T-helper 17 cell (primary cell): ENCODE measurements around the gene IGSF21. TPM values are rescaled to one million over a fixed set of nuclear protein-coding genes. Genes with fewer than 3 reads are reported as not detected.

Source experiments
- ATAC-seq: fragments of 150-1000 bp; cut with Tn5 transposase; 2 replicates; pipeline ENCODE4 v1.10.0; 2021; ENCODE audit warnings: mild to moderate bottlenecking, moderate library complexity
- DNase-seq, 3 donors: peaks; one replicate each; pipeline versions ENCODE4 v3.0.0 to v3.0.0-alpha.2; 2020 to 2021
- H3K9me3 ChIP-seq: one replicate; pipeline ENCODE4 v1.7.0; 2013; ENCODE audit warnings: low read length, mild to moderate bottlenecking; ENCODE audit not compliant: control insufficient read depth, poor library complexity, severe bottlenecking
- H3K27ac Mint-ChIP-seq: one replicate; pipeline ENCODE4 v1.8.0; 2022; ENCODE audit warnings: mild to moderate bottlenecking, moderate library complexity, mixed read lengths
- H3K27me3 Mint-ChIP-seq: one replicate; pipeline ENCODE4 v1.8.0; 2022; ENCODE audit warnings: mixed read lengths
- H3K36me3 Mint-ChIP-seq: one replicate; pipeline ENCODE4 v1.8.0; 2022; ENCODE audit warnings: low read depth, mixed read lengths
- H3K4me1 Mint-ChIP-seq: one replicate; pipeline ENCODE4 v1.8.0; 2022; ENCODE audit warnings: mild to moderate bottlenecking, mixed read lengths
- H3K4me3 Mint-ChIP-seq: one replicate; pipeline ENCODE4 v1.8.0; 2022; ENCODE audit warnings: mild to moderate bottlenecking, moderate library complexity, mixed read lengths
- total RNA-seq, 4 donors: library from RNA in 2 of 4; stranded (reverse) in 2 of 4; gene quantifications; one replicate each; pipeline ENCODE4 v1.2.3 and lab custom pipeline; 2022 to 2026

The IGSF21 gene
- total RNA-seq, 2 donors from 2014 or later, result not detected

GRCh38 chr1:18170444-18170843 is 62.8 kb downstream of the IGSF21 start:
- Mint-ChIP-seq H3K36me3 (no peaks in the 10 kb centered on the region), H3K27ac (no peak overlapping the region), H3K4me3 (no peak overlapping the region), H3K4me1 (peaks cover 3% of the 10 kb centered on the region), H3K27me3 (peaks cover 59% of the 10 kb centered on the region)
- DNase-seq (no peak), ATAC-seq (no peak)
- no peaks in the 10 kb centered on the region for H3K9me3 ChIP-seq

DNA sequence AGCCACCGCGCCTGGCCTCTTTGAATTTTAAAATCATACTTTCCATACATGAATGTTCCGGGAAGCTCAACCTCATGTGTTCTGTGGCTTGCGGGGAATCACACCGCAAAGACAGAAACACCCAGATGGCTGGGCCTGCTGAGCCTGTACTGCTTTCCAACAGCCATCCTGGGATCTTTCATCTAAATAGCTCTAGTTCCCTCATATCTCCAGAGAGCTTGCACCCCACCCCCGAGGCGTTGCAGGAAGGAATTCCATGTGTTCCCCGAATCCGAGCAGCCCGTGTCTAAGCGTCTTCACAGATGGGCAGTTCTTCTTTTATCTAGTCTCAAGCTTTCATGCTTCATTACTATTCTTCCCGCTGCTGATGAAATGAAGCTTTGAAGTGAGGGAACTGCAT is 66.4 kb downstream of the IGSF21 start:
- Mint-ChIP-seq H3K27ac (no peak overlapping the region), H3K4me3 (no peak overlapping the region), H3K27me3 (peaks cover 50% of the 10 kb centered on the region), H3K4me1 (no peaks in the 10 kb centered on the region), H3K36me3 (no peaks in the 10 kb centered on the region)
- no peak for DNase-seq
- no peak for ATAC-seq
- H3K9me3 ChIP-seq, result no peaks in the 10 kb centered on the region

DNA sequence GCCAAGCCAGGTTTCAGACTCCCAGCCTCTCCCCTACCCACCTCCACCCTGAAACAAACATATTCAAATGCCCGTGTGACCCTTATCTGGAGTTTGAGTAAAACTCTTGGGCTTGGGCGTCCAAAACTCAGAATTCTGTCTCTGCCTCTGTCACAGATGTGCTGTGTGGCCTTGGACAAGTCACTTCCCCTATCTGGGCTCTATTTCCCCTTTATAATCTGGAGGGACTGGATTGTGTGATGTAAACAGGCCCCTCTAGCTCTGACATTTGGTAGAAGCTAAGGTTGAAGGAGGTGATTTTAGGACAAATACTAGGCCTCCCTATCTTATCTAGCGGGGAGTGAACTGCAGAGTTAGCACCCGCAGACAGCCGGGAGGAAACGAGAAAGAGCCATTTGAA is 67.5 kb downstream of the IGSF21 start:
- Mint-ChIP-seq H3K36me3 (no peaks in the 10 kb centered on the region), H3K27me3 (peaks cover 49% of the 10 kb centered on the region), H3K4me1 (no peaks in the 10 kb centered on the region), H3K27ac (no peak overlapping the region), H3K4me3 (no peak overlapping the region)
- H3K9me3 ChIP-seq, result no peaks in the 10 kb centered on the region
- ATAC-seq (no peak), DNase-seq (no peak)

GRCh38 chr1:18175530-18176377 is 68.2 kb downstream of the IGSF21 start:
- no peaks in the 10 kb centered on the region for H3K9me3 ChIP-seq
- no peak overlapping the region for H3K27ac Mint-ChIP-seq
- no peak overlapping the region for H3K4me3 Mint-ChIP-seq
- DNase-seq (no peak), ATAC-seq (no peak)
- peaks cover 52% of the 10 kb centered on the region for H3K27me3 Mint-ChIP-seq
- H3K4me1 Mint-ChIP-seq, result no peaks in the 10 kb centered on the region
- H3K36me3 Mint-ChIP-seq, result no peaks in the 10 kb centered on the region

DNA sequence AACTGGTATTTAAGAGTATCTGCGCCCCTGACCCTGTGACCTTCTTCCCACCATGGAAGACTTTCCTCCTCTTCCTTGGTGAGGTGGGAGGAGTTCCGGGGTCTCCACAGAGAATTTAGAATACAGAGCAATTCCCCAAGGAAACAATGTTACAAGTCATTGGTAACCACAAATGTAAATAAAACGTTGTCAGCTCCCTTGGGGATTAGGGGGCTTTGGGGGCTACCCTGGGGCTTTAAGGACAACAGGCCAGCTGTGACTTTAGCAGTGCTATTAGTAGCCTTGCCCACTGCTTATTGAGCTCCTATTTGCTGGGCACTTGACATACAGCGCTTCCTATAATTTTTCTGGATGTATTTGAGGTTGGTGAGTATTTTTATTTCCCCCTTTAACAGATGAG is 69.0 kb downstream of the IGSF21 start:
- ATAC-seq (no peak), DNase-seq (no peak)
- Mint-ChIP-seq H3K36me3 (no peaks in the 10 kb centered on the region), H3K27me3 (peaks cover 56% of the 10 kb centered on the region), H3K4me1 (no peaks in the 10 kb centered on the region), H3K4me3 (no peak overlapping the region), H3K27ac (no peak overlapping the region)
- no peaks in the 10 kb centered on the region for H3K9me3 ChIP-seq

DNA sequence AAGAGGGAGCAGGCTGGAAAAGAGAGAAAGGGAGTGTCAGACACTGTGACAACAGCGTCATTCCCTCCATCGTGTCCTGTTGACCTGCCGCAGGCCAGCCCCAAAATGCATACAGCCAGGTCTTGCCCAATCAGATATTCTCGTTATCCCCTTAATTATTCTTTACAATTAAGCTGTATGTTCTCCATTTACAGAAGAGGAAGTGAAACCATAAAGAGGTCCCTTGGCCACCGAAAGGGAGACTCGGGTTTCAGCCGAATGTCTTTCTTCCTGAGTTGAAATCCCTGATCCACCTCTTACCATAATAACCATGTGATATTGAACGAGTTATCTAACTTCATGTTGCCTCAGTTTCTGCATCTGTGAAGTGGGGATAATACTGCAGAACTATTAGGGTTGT is 70.5 kb downstream of the IGSF21 start:
- H3K4me3 Mint-ChIP-seq, result no peak overlapping the region
- peaks cover 66% of the 10 kb centered on the region for H3K27me3 Mint-ChIP-seq
- DNase-seq, result no peak
- no peaks in the 10 kb centered on the region for H3K36me3 Mint-ChIP-seq
- H3K4me1 Mint-ChIP-seq, result no peaks in the 10 kb centered on the region
- no peak for ATAC-seq
- no peaks in the 10 kb centered on the region for H3K9me3 ChIP-seq
- H3K27ac Mint-ChIP-seq, result no peak overlapping the region

DNA sequence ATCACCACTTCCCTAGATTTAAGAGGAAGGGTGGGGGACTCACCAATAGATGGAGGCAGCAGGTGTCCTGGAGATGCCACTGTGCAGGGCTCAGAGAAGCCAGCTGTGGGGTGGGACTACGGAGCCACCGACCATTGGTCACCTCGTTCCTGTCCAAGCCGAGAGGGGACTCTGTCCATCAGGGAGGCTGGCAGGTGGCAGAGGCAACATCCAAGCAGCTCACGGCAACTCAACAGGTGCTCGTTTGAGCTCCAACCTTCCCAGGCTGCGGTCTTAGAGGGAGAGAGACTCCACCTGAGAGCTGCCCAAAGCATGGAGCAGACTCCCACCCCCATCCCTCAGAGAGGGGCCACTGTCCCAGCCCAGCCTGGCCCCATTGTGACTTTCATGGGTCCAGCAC is 71.4 kb downstream of the IGSF21 start:
- DNase-seq (no peak), ATAC-seq (no peak)
- Mint-ChIP-seq H3K36me3 (no peaks in the 10 kb centered on the region), H3K4me3 (no peak overlapping the region), H3K27me3 (peaks cover 67% of the 10 kb centered on the region), H3K4me1 (no peaks in the 10 kb centered on the region), H3K27ac (no peak overlapping the region)
- H3K9me3 ChIP-seq, result no peaks in the 10 kb centered on the region

GRCh38 chr1:18182398-18183160 is 75.0 kb downstream of the IGSF21 start:
- no peak for ATAC-seq
- Mint-ChIP-seq H3K36me3 (no peaks in the 10 kb centered on the region), H3K4me3 (no peak overlapping the region), H3K4me1 (no peaks in the 10 kb centered on the region), H3K27me3 (peaks cover 76% of the 10 kb centered on the region), H3K27ac (no peak overlapping the region)
- H3K9me3 ChIP-seq, result no peaks in the 10 kb centered on the region
- DNase-seq, result no peak

GRCh38 chr1:18183533-18183932 is 75.9 kb downstream of the IGSF21 start:
- Mint-ChIP-seq H3K4me3 (no peak overlapping the region), H3K36me3 (no peaks in the 10 kb centered on the region), H3K27me3 (peaks cover 73% of the 10 kb centered on the region), H3K27ac (no peak overlapping the region), H3K4me1 (no peaks in the 10 kb centered on the region)
- no peak for DNase-seq
- H3K9me3 ChIP-seq, result no peaks in the 10 kb centered on the region
- ATAC-seq, result no peak

DNA sequence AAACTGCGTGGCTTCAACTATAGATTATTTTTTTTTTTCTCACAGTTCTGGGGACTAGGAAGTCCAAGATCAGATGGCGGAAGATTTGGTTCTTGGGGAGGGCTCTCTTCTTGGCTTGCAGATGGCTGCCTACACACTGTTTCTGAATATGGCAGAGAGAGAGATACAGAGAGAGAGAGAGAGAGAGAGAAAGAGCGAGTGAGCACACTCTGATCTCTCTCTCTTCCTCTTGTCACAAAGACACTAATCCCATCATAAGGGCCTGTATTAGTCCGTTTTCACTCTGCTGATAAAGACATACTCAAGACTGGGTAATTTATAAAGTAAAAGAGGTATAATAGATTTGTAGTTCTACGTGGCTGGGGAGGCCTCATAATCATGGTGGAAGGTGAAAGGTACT is 79.5 kb downstream of the IGSF21 start:
- no peaks in the 10 kb centered on the region for H3K4me1 Mint-ChIP-seq
- peaks cover 73% of the 10 kb centered on the region for H3K27me3 Mint-ChIP-seq
- ATAC-seq, result no peak

DNA sequence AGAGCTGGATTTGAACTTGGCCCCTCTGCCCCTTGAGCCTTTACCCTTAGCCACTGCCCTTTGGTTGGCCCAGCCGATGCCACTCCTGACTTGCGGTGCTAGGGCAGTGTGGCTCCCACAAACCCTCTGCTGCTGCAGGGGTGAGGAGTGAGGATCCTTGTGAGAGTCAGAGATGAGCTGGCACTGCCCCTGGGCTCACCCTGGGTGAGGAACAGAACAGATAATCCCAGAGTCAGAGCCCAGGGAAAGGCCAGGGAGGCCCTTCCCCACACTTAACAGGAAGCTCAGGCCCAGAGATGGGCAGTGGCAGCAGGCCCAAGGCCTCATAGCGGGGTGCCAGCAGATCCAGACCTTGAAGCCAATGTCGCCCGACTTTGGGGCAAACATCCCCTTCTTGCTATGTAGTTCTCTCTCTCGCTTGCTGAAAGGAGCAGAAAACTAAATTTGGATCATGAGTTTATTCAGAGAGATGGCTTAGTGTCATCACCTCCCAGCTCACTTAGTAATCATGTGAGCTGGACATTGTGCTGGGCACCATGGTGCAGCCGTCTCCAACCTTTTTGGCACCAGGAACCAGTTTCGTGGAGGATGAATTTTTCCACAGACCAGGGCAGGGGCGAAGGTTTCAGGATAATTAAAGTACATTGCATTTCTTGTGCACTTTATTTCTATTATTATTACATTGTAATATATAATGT is 81.4 kb downstream of the IGSF21 start:
- H3K27me3 Mint-ChIP-seq, result peaks cover 76% of the 10 kb centered on the region
- no peak overlapping the region for H3K4me3 Mint-ChIP-seq
- H3K27ac Mint-ChIP-seq, result no peak overlapping the region
- H3K9me3 ChIP-seq, result no peaks in the 10 kb centered on the region
- DNase-seq (no peak), ATAC-seq (no peak)
- no peaks in the 10 kb centered on the region for H3K4me1 Mint-ChIP-seq
- H3K36me3 Mint-ChIP-seq, result no peaks in the 10 kb centered on the region

More for the DNA sequence above, 79.5 kb downstream of the IGSF21 start:
- no peak overlapping the region for H3K27ac Mint-ChIP-seq
- no peaks in the 10 kb centered on the region for H3K9me3 ChIP-seq
- DNase-seq, result no peak
- no peak overlapping the region for H3K4me3 Mint-ChIP-seq
- H3K36me3 Mint-ChIP-seq, result no peaks in the 10 kb centered on the region

DNA sequence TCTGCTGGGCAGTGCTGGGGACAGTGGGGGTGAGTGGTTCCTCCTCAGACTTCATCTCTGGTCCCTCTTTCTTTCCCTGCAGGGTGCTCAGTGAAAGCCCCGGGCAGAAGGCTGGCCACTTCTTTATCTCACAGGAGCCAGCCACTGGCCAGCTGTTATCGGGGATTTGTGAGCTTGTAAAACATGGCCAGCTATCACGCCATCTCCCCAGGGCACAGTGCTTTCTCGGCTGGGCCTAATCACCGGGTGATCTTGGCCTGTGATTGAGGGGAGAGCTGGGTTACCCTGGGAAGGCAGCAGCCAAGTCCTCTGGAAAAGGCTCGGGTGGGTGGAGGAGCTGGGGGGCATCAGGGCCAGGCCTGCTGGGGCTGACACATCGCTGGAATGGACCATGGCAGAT is 83.0 kb downstream of the IGSF21 start:
- Mint-ChIP-seq H3K4me1 (no peaks in the 10 kb centered on the region), H3K4me3 (no peak overlapping the region), H3K36me3 (no peaks in the 10 kb centered on the region), H3K27ac (no peak overlapping the region), H3K27me3 (peaks cover 77% of the 10 kb centered on the region)
- DNase-seq (no peak), ATAC-seq (no peak)
- H3K9me3 ChIP-seq, result no peaks in the 10 kb centered on the region

DNA sequence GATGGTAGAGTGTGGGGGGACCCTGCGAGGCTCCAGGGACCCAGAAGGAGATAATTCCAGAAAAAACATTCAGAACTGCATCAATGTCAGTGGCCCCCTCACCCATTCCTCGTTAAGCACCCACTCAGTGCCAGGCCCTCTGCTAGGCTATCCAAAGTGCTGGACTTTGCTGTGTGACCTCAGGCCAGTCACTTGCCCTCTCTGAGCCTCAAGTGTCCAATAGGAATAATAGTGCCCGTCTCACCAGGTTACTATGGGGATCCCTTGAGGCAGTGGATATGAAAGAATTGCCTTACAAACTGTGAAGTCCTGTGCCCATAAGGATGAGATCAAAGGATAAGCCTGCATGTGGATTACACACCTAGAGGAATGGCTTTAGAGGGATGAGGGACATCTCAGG is 83.4 kb downstream of the IGSF21 start:
- no peaks in the 10 kb centered on the region for H3K9me3 ChIP-seq
- ATAC-seq, result no peak
- Mint-ChIP-seq H3K4me3 (no peak overlapping the region), H3K27me3 (peaks cover 77% of the 10 kb centered on the region), H3K4me1 (peaks cover 2% of the 10 kb centered on the region), H3K27ac (no peak overlapping the region), H3K36me3 (no peaks in the 10 kb centered on the region)
- DNase-seq, result no peak
